PC-3 (cell line): ENCODE measurements around the gene EXOC4. TPM values are rescaled to one million over a fixed set of nuclear protein-coding genes. Genes with fewer than 3 reads are reported as not detected.

Experiments used
- ATAC-seq: fragments of 200-7000 bp; cut with Tn5 transposase; 2 replicates; pipeline ENCODE4 v1.9.1; 2020; ENCODE audit warnings: mild to moderate bottlenecking, moderate library complexity
- BruUV-seq: library from RNA; stranded (reverse); fragments of 400-500 nt; replicated peaks from 2 replicates; lab custom pipeline; 2021; lab: Mats Ljungman, UMichigan
- CTCF ChIA-PET: fragments of 300-600 bp; sonication (Branson Sonifier 250); formaldehyde crosslinking; loops from one replicate; lab custom pipeline; 2022; ENCODE audit warnings: antibody characterized with exemption; lab: Charles Lee
- POLR2A ChIA-PET: fragments of 300-600 bp; sonication (Branson Sonifier 250); formaldehyde crosslinking; loops from one replicate; lab custom pipeline; 2022; ENCODE audit warnings: antibody characterized with exemption; ENCODE audit not compliant: unreplicated experiment; lab: Charles Lee
- DNase-seq: peaks from one replicate; pipeline ENCODE4 v3.0.0-alpha.2; 2015
- H2AFZ ChIP-seq: fragments of 300-600 bp; sonication (generic); 2 replicates; pipeline ENCODE4 v1.6.0; 2016; ENCODE audit warnings: antibody characterized with exemption, low read length
- H3F3A ChIP-seq: fragments of 300-600 bp; sonication (generic); one replicate; pipeline ENCODE4 v1.6.0; 2017; ENCODE audit warnings: antibody characterized with exemption, low read length, control low read depth, mild to moderate bottlenecking; ENCODE audit not compliant: unreplicated experiment
- H3K27ac ChIP-seq: fragments of 300-600 bp; sonication (generic); 2 replicates; pipeline ENCODE4 v1.5.1; 2016; ENCODE audit warnings: mild to moderate bottlenecking, low read length
- H3K27me3 ChIP-seq: fragments of 300-600 bp; sonication (generic); 2 replicates; pipeline ENCODE4 v1.6.1; 2016; ENCODE audit warnings: low read length, mixed read lengths
- H3K36me3 ChIP-seq: fragments of 300-600 bp; sonication (generic); 2 replicates; pipeline ENCODE4 v1.6.1; 2016; ENCODE audit warnings: low read depth, mixed run types, low read length, mixed read lengths
- H3K4me1 ChIP-seq: fragments of 300-600 bp; sonication (generic); 2 replicates; pipeline ENCODE4 v1.5.1; 2016; ENCODE audit warnings: low read length; ENCODE audit not compliant: insufficient read depth
- H3K4me2 ChIP-seq: fragments of 300-600 bp; sonication (generic); 2 replicates; pipeline ENCODE4 v1.6.0; 2016; ENCODE audit warnings: low read length
- H3K4me3 ChIP-seq: fragments of 300-600 bp; sonication (generic); 2 replicates; pipeline ENCODE4 v1.5.1; 2016; ENCODE audit warnings: mild to moderate bottlenecking, low read length, mixed read lengths
- H3K79me2 ChIP-seq: fragments of 300-600 bp; sonication (generic); 2 replicates; pipeline ENCODE4 v1.6.1; 2017; ENCODE audit warnings: low read length, mixed read lengths
- H3K9ac ChIP-seq: fragments of 300-600 bp; sonication (generic); 2 replicates; pipeline ENCODE4 v1.6.0; 2016; ENCODE audit warnings: mild to moderate bottlenecking, low read length
- H3K9me2 ChIP-seq: fragments of 300-600 bp; sonication (generic); replicated peaks from 2 replicates; pipeline ENCODE4 v1.6.1; 2016; ENCODE audit warnings: mixed run types, low read length, mixed read lengths
- H3K9me3 ChIP-seq: fragments of 300-600 bp; sonication (generic); 2 replicates; pipeline ENCODE4 v1.6.1; 2016; ENCODE audit warnings: low read length, mixed read lengths
- H4K20me1 ChIP-seq: fragments of 300-600 bp; sonication (generic); 2 replicates; pipeline ENCODE4 v1.6.1; 2016; ENCODE audit warnings: low read length, mixed read lengths
- CTCF ChIP-seq: fragments of 300-600 bp; sonication (generic); conservative IDR thresholded peaks from 2 replicates; pipeline ENCODE4 v1.5.1; 2017; ENCODE audit warnings: antibody characterized with exemption, low read depth, mild to moderate bottlenecking, low read length
- EZH2 ChIP-seq: fragments of 300-600 bp; sonication (generic); IDR thresholded peaks from one replicate; pipeline ENCODE4 v1.6.1; 2017; ENCODE audit warnings: antibody characterized with exemption, mild to moderate bottlenecking, low read length; ENCODE audit not compliant: unreplicated experiment
- EZH2phosphoT487 ChIP-seq: fragments of 300-600 bp; sonication (generic); IDR thresholded peaks from 2 replicates; pipeline ENCODE4 v1.6.1; 2018; ENCODE audit warnings: mild to moderate bottlenecking, antibody characterized with exemption, low read length, borderline replicate concordance
- intact Hi-C: fragments of 100-400 bp; cut with micrococcal nuclease; formaldehyde crosslinking; loops from 2 replicates; pipeline ENCODE4 v1.9.0; 2023
- total RNA-seq: library from RNA; depleted of rRNA; stranded (reverse); fragments of >200 nt; gene quantifications from 2 replicates; pipeline ENCODE4 v1.2.3, GENCODE V29; 2014

The EXOC4 gene
- total RNA-seq, 1 experiment from 2014 or later = 43.5 TPM

GRCh38 chr7:133614251-133614650 is 361.4 kb downstream of the EXOC4 start:
- no peak for TF ChIP-seq EZH2phosphoT487
- no peak for TF ChIP-seq EZH2
- TF ChIP-seq CTCF = no peak
- H3K9me2 ChIP-seq = no peaks in the 10 kb centered on the region
- intact Hi-C loops = no loop called here
- no peak overlapping the region for H3K27ac ChIP-seq
- H3K79me2 ChIP-seq = no peaks in the 10 kb centered on the region
- DNase-seq (no peak), ATAC-seq (no peak)
- no peak overlapping the region for H2AFZ ChIP-seq
- no TSS peak for BruUV-seq
- no peaks in the 10 kb centered on the region for H3K27me3 ChIP-seq
- POLR2A ChIA-PET = no interaction called here
- H3K4me2 ChIP-seq = no peak overlapping the region
- no peaks in the 10 kb centered on the region for H4K20me1 ChIP-seq
- H3K36me3 ChIP-seq = no peaks in the 10 kb centered on the region
- no peaks in the 10 kb centered on the region for H3F3A ChIP-seq
- H3K4me1 ChIP-seq = no peaks in the 10 kb centered on the region
- no peaks in the 10 kb centered on the region for H3K9me3 ChIP-seq
- CTCF ChIA-PET = no interaction called here
- H3K4me3 ChIP-seq = no peak overlapping the region
- no peak overlapping the region for H3K9ac ChIP-seq

- Histone ChIP-seq H2AFZ (no peak overlapping the region), H3K9me2 (no peaks in the 10 kb centered on the region), H3K9me3 (no peaks in the 10 kb centered on the region), H3K4me1 (no peaks in the 10 kb centered on the region), H3K27me3 (no peaks in the 10 kb centered on the region), H3K9ac (no peak overlapping the region), H3K36me3 (no peaks in the 10 kb centered on the region), H3F3A (no peaks in the 10 kb centered on the region), H3K4me3 (no peak overlapping the region), H3K27ac (no peak overlapping the region), H3K4me2 (no peak overlapping the region), H4K20me1 (no peaks in the 10 kb centered on the region), H3K79me2 (no peaks in the 10 kb centered on the region)
- TF ChIP-seq CTCF = no peak
- TF ChIP-seq EZH2 = no peak
- TF ChIP-seq EZH2phosphoT487 = no peak
- POLR2A ChIA-PET = no interaction called here
- BruUV-seq = no TSS peak
- DNase-seq = no peak
- intact Hi-C loops = no loop called here
- CTCF ChIA-PET = interaction anchor here (0.8 kb wide), 1 partner anchor 1796 kb away, joined by 3 read pairs; no protein-coding TSS in a partner anchor
- ATAC-seq = no peak
Observed at GRCh38 chr7:133618970-133619369, 366.1 kb downstream of the EXOC4 start.

- Histone ChIP-seq H3K36me3 (no peaks in the 10 kb centered on the region), H4K20me1 (no peaks in the 10 kb centered on the region), H3K4me2 (no peak overlapping the region), H3K79me2 (no peaks in the 10 kb centered on the region), H3K4me3 (no peak overlapping the region), H3F3A (no peaks in the 10 kb centered on the region), H3K9me3 (no peaks in the 10 kb centered on the region), H3K9ac (no peak overlapping the region), H3K27me3 (no peaks in the 10 kb centered on the region), H2AFZ (no peak overlapping the region), H3K27ac (no peak overlapping the region), H3K4me1 (no peaks in the 10 kb centered on the region), H3K9me2 (no peaks in the 10 kb centered on the region)
- ChIA-PET CTCF (interaction anchor here (0.8 kb wide), 1 partner anchor 1795 kb away, joined by 3 read pairs; no protein-coding TSS in a partner anchor), POLR2A (no interaction called here)
- intact Hi-C loops = no loop called here
- no peak for DNase-seq
- no peak for TF ChIP-seq CTCF
- no peak for TF ChIP-seq EZH2
- TF ChIP-seq EZH2phosphoT487 = no peak
- ATAC-seq = no peak
- BruUV-seq = no TSS peak
Observed at GRCh38 chr7:133619491-133619890, 366.6 kb downstream of the EXOC4 start.
